GM18868 (cell line): ENCODE results near the gene UTF1.
"Not testable (repeated sequence)": the region's sequence is repeated elsewhere in the genome, so short reads cannot be mapped to it uniquely, and the experiment has no call there.

ENCODE experiments used
- ATAC-seq: cut with Tn5 transposase; IDR thresholded peaks from one replicate; pipeline ENCODE4 v1.9.1; 2021; ENCODE audit warnings: mild to moderate bottlenecking, moderate library complexity; ENCODE audit not compliant: unreplicated experiment

The UTF1 gene

GRCh38 chr10:133225707-133226191 is 4.3 kb upstream of the UTF1 start:
- no peak for ATAC-seq

- no peak for ATAC-seq
Measured at GRCh38 chr10:133226251-133226808, 3.7 kb upstream of the UTF1 start.

- ATAC-seq = no peak
Measured at GRCh38 chr10:133227256-133227655, 2.8 kb upstream of the UTF1 start.

- no peak for ATAC-seq
Measured at GRCh38 chr10:133229265-133230043, 563 bp upstream of the UTF1 start.

DNA sequence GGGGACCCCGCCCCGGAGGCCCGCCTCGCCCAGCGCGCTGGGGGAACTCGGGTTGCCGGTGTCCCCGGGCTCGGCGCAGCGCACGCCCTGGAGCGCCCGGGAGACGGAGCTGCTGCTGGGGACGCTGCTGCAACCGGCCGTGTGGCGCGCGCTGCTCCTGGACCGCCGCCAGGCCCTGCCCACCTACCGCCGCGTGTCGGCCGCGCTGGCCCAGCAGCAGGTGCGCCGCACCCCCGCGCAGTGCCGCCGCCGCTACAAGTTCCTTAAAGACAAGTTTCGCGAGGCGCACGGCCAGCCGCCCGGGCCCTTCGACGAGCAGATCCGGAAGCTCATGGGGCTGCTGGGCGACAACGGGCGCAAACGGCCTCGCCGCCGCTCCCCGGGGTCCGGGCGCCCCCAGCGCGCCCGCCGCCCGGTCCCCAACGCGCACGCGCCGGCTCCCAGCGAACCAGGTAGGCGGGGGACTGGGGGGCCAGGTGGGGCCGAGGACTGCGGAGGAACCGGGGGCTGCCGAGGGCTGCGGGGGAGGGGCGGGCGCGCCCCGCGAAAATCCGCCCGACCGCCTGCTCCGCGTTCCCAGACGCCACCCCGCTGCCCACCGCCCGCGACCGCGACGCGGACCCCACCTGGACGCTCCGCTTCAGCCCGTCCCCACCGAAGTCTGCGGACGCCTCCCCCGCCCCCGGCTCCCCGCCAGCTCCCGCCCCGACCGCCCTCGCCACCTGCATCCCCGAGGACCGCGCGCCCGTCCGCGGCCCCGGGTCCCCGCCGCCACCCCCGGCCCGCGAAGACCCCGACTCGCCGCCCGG is 574 bp downstream of the UTF1 start:
- no peak for ATAC-seq

DNA sequence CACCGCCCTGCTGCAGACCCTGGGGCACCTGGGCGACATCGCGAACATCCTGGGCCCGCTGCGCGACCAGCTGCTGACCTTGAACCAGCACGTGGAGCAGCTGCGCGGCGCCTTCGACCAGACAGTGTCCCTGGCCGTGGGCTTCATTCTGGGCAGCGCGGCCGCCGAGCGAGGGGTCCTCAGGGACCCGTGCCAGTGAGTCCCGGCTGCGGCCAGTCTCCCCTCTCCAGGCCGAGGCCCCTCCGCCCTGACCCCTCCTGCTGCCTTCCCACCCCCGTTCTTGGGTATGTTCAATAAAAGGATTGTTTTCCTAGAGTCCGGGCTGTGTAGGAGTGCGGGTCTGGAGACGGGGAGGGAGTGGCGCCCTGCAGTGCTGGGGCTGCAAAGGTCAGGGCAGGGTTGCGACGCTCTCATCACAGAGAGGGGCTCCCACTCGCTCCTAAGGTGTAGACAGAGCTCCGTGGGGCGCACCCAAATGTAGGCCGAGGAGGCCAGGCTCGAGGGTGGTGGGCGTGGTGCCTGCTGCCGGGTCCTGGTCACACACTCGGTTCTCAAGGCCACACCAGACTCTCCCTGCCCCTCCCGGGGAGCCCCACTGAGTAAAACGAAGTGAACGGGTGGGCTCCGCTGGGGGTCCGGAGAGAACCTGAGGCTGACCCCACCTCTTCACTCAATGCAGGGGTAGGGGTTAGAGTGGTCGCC is 1.4 kb downstream of the UTF1 start:
- ATAC-seq = no peak

GRCh38 chr10:133231946-133232574 is 2.0 kb downstream of the UTF1 start:
- ATAC-seq = no peak

DNA sequence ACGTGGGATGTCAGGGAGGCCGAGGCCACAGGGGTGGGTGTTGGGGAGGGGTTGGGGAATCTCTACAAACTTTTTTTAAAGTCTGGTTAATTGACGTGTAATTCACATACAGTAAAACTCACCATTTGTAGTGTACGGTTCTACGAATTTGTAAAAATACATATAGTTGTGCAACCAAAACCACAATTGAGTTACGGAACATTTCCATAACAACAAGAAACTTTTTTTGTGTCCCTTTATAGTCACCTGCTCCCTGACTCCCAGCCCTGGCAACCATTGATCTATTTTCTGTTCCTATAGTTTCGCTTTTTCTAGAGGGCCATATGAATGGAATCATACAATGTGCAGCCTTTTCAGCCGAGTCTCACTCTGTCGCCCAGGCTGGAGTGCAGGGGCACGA is 4.8 kb downstream of the UTF1 start:
- ATAC-seq = not testable (repeated sequence)

DNA sequence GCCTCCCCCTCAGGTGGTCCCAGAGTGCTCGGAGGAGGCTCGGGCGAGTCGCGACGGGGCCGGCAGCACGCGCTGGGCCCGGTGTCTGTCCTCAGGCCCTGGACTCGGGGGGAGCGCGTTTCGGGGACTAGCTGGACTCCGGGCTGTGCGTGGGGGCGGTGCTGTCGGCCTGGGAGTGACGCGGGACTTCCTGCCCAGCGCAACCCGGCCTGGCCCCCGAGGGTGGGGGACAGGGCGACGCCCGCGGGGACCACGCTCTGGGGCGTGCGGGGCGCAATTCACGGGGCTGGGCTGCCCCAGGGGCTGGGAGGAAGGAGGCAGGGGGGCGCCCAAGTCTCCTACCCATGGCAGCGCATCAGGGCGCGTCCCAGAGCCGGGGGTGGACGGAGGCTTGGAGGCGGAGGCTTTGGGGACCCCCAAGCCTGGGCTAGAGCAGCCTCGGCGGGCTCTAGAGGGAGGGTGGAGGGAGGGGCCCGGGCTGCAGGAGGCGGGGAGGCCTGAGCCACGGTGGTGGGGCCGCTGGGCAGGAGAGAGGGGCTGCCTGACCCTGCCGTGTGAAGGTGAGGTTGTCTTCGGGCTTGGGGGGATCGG is 5.3 kb downstream of the UTF1 start:
- ATAC-seq = no peak

GRCh38 chr10:133235932-133236331 is 5.9 kb downstream of the UTF1 start:
- ATAC-seq = no peak

- ATAC-seq = no peak
Measured at GRCh38 chr10:133236401-133237240, 6.6 kb downstream of the UTF1 start.

DNA sequence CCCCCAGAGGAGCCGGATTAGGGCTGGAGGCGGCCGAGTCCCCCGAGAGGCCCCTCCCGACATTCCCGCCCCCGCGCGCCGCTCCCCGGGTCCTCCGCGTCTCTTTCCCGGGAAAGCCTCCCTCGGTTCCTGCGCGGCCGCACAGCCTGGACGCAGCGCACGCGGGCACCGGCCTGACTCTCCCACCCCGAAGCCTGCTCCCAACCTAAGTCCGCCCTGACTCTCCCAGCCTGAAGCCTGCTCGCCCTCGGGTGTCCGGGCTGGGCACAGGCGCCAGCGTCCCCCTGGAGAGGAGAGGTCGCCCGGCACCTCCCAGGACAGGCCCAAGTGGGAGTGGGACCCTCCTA is 7.2 kb downstream of the UTF1 start:
- no peak for ATAC-seq

DNA sequence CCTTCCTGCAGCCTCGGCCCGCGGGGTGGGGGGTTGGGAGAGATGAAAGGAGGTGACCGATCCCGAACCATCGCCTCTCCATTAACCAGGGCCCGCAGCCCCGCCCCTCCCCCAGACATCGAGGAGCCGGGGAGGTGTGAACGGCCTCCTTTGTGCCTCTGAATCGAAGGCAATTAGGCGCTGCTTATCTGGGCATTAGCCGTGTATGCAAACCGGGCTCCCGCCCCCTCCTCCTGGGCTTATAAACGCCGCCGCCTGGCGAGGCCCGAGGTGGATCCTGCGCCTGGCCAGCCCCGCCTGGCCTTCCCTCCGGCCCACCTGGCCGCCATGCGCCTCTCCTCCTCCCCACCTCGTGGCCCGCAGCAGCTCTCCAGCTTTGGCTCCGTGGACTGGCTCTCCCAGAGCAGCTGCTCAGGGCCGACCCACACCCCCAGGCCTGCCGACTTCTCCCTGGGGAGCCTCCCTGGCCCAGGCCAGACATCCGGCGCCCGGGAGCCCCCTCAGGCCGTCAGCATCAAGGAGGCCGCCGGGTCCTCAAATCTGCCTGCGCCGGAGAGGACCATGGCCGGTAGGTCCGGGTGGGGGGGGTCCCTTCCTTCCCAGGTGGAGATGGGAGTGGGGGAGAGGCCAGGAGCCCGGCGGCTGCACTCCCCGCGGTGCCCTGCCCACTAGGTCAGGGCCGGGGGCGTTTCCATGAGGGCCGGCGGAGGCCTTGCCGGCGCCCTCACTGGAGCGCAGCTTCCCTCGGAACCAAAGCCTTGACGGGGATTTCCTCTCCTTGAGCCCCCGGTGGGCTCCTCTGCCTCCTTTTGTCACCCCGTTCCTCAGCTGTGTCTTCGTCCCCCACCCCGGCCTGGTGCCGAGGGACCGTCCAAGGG is 7.8 kb downstream of the UTF1 start, which contains the start of gene VENTX:
VENTX (plus strand) TSS at position 268 of the 878 bp plus-strand sequence; CDS start at position 328, 60 bp downstream.
- ATAC-seq = no peak

- ATAC-seq = no peak
Measured at GRCh38 chr10:133238466-133238804, 8.4 kb downstream of the UTF1 start.

- ATAC-seq = no peak
Measured at GRCh38 chr10:133239990-133240389, 10.0 kb downstream of the UTF1 start.

- no peak for ATAC-seq
Measured at GRCh38 chr10:133241501-133242205, 11.6 kb downstream of the UTF1 start.

- no peak for ATAC-seq
Measured at GRCh38 chr10:133242611-133243356, 12.8 kb downstream of the UTF1 start.
